Measurements from ENCODE around the gene CDC42SE1.

DNA sequence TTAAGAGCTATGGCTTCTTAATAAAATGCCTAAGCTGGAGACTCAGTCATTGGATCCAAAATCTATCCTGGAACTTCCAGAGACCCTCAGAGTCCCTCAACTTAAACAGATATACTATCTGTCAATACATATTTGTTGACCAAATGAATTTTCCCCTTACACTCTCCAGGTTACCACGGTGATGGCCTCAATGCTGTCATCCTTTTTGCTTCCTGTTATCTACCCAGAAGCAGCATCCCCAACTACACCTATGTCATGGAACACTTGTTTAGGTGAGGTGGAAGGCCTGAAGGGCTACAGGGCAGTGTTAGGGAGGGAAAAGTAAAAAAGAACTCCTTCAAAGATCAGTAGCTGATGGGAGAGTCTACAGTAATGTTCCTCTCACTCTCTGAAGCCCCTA lies 16.3 kb downstream of the CDC42SE1 start:
- TF ChIP-seq POLR2A (IDR thresholded peaks at IDR 0.05; ENCODE audit: low read length) (no peak), GATA1 (IDR thresholded peaks at IDR 0.05; ENCODE audit: low read depth, low read length) (no peak)

Measured in erythroblast (primary cell).